Upper lobe of left lung (tissue), 6 donors: ENCODE data around the gene SIRPB2. TPM values are rescaled to one million over a fixed set of nuclear protein-coding genes. Genes with fewer than 3 reads are reported as not detected.

Experiments
- ATAC-seq, 2 donors: fragments of 200-7000 bp; cut with Tn5 transposase; one replicate each; pipeline ENCODE4 v1.9.1; 2022; ENCODE audit warnings: mild to moderate bottlenecking in 2 of 2, moderate library complexity in 2 of 2; ENCODE audit not compliant: low FRiP score in 2 of 2
- DNase-seq, 2 donors: peaks; one replicate each; pipeline ENCODE4 v3.0.0-alpha.2; 2019 to 2020
- H3K27ac ChIP-seq, 4 donors: fragments of 200-600 bp; sonication (generic); one replicate each; pipeline ENCODE4 v1.5.1; 2016 to 2019
- H3K27me3 ChIP-seq, 4 donors: fragments of 200-600 bp; sonication (generic); one replicate each; pipeline ENCODE4 v1.5.1; 2017 to 2019
- H3K36me3 ChIP-seq, 4 donors: fragments of 200-600 bp; sonication (generic); one replicate each; pipeline ENCODE4 v1.5.1; 2016 to 2019
- H3K4me1 ChIP-seq, 4 donors: fragments of 200-600 bp; sonication (generic); one replicate each; pipeline ENCODE4 v1.5.1; 2018 to 2019
- H3K4me3 ChIP-seq, 4 donors: fragments of 200-600 bp; sonication (generic); one replicate each; pipeline ENCODE4 v1.5.1; 2017 to 2019; ENCODE audit warnings: mild to moderate bottlenecking in 2 of 4, moderate library complexity in 1 of 4
- H3K9me3 ChIP-seq, 4 donors: fragments of 200-600 bp; sonication (generic); one replicate each; pipeline ENCODE4 v1.5.1; 2018 to 2019
- EP300 ChIP-seq, 4 donors: sonication (generic); formaldehyde crosslinking; IDR thresholded peaks; one replicate each; pipeline ENCODE4 v1.5.1; 2017; ENCODE audit warnings: antibody characterized with exemption in 4 of 4, control low read depth in 2 of 4
- POLR2A ChIP-seq, 4 donors: fragments of 450-650 bp; IDR thresholded peaks; one replicate each; pipeline ENCODE4 v1.5.1; 2016 to 2017; ENCODE audit warnings: antibody characterized with exemption in 4 of 4, mild to moderate bottlenecking in 2 of 4
- POLR2AphosphoS5 ChIP-seq, 2 donors: sonication (generic); formaldehyde crosslinking; IDR thresholded peaks; one replicate each; pipeline ENCODE4 v1.5.1; 2017; ENCODE audit warnings: antibody characterized with exemption in 2 of 2
- WGBS, 2 donors: methylation state at CpG; one replicate each; pipeline ENCODE4 v1.1.5; 2017 to 2018; 5-methylcytosine and 5-hydroxymethylcytosine counted together
- total RNA-seq, 6 donors: library from RNA; depleted of rRNA in 4 of 6; stranded (reverse); fragments of >200 nt in 4 of 6; gene quantifications; one replicate each; pipeline versions ENCODE4 v1.1.0 to v1.2.1, GENCODE V29; 2016 to 2021
- TF ChIP-seq, protein P1 (sequence below), 6 experiments: fragments of 450-650 bp in 4 of 6; fragments of 200-600 bp in 2 of 6; sonication (generic) in 2 of 6; IDR thresholded peaks; one replicate each; pipeline ENCODE4 v1.5.1; 2016 to 2019; ENCODE audit warnings: antibody characterized with exemption in 6 of 6
- donor health status: DM: no; HTN: no; CAD: no; lungs with moderate emphysema.
- donor health status: DM: no; HTN: yes; CAD: no; lungs with severe emphysema.

The SIRPB2 gene
- total RNA-seq, 6 donors from 2014 or later: 12.1 to 59.7 (median 23.8) TPM

DNA sequence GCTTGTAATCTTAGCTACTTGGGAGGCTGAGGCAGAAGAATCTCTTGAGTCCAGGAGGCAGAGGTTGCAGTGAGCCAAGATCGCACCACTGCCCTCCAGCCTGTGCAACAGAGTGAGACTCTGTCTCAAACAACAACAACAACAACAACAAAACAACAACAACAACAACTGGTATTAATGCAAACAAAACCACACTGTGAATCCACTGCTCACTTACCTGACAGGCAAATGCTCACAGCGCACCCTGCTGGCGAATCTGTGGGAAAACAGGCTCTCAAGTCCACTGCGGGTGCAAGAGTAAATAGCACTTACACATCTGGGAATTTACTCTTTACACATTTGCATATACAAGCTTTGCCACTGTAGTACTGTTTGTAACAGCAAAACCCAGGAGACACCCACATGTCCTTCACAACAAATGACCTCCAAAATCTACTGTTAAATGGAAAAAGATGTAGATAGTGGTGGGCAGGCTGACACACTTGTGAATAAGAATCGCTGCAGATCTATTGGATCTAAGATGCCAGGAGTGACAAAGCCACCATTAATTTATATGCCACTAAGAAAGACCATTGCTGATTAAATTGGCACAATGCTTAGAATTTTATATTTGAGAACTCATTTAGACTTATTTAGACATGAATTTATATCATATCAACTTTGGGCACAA lies 53.9 kb downstream of the SIRPB2 start:
- no peak overlapping the region for H3K27ac ChIP-seq
- WGBS, 2 donors: 36 to 37% methylated on average over 5 of the region's 5 CpGs
- H3K9me3 ChIP-seq: no peaks in the 10 kb centered on the region
- H3K4me3 ChIP-seq: no peak overlapping the region
- peaks cover 6 to 14% (median 12%) of the 10 kb centered on the region in 4 donors for H3K4me1 ChIP-seq
- peak; percentile 61 to 79 for ATAC-seq
- H3K36me3 ChIP-seq: peaks cover 3 to 30% (median 7%) of the 10 kb centered on the region in 4 donors
- TF ChIP-seq POLR2AphosphoS5 (IDR thresholded peaks at IDR 0.05) (no peak), POLR2A (IDR thresholded peaks at IDR 0.05) (no peak), EP300 (IDR thresholded peaks at IDR 0.05) (no peak)
- TF ChIP-seq, protein P1, sequence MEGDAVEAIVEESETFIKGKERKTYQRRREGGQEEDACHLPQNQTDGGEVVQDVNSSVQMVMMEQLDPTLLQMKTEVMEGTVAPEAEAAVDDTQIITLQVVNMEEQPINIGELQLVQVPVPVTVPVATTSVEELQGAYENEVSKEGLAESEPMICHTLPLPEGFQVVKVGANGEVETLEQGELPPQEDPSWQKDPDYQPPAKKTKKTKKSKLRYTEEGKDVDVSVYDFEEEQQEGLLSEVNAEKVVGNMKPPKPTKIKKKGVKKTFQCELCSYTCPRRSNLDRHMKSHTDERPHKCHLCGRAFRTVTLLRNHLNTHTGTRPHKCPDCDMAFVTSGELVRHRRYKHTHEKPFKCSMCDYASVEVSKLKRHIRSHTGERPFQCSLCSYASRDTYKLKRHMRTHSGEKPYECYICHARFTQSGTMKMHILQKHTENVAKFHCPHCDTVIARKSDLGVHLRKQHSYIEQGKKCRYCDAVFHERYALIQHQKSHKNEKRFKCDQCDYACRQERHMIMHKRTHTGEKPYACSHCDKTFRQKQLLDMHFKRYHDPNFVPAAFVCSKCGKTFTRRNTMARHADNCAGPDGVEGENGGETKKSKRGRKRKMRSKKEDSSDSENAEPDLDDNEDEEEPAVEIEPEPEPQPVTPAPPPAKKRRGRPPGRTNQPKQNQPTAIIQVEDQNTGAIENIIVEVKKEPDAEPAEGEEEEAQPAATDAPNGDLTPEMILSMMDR (IDR thresholded peaks at IDR 0.05): peak; percentile 75 to 85 (median 81)
- peak in 1 of 2 donors; percentile 84 for DNase-seq
- H3K27me3 ChIP-seq: no peaks in the 10 kb centered on the region

DNA sequence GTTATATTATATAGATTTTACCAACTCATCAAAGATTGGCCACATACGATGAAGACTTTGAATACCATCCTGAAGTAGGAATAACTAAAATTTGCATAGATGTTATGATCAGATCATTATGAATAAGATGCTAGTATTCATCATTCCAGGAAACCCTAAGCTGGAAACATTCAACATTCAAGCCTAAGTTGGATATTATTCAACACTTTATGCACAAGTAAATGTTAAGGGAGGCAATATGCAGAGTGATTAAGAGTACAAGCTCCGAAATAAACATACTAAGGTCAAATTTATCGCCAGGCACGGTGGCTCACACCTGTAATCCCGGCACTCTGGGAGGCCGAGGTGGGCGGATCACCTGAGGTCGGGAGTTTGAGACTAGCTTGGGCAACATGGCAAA lies 55.0 kb downstream of the SIRPB2 start:
- Histone ChIP-seq H3K36me3 (peaks cover 0 to 21% (median 0%) of the 10 kb centered on the region in 4 donors), H3K27me3 (no peaks in the 10 kb centered on the region), H3K4me1 (peaks cover 6 to 14% (median 12%) of the 10 kb centered on the region in 4 donors), H3K27ac (no peak overlapping the region), H3K9me3 (no peaks in the 10 kb centered on the region), H3K4me3 (no peak overlapping the region)
- ATAC-seq: no peak
- 89 to 93% methylated on average over 7 to 8 of the region's 8 CpGs for WGBS, 2 donors
- TF ChIP-seq POLR2A (IDR thresholded peaks at IDR 0.05) (no peak), EP300 (IDR thresholded peaks at IDR 0.05) (no peak), POLR2AphosphoS5 (IDR thresholded peaks at IDR 0.05) (no peak)
- TF ChIP-seq, protein P1 (IDR thresholded peaks at IDR 0.05): no peak
- DNase-seq: no peak

DNA sequence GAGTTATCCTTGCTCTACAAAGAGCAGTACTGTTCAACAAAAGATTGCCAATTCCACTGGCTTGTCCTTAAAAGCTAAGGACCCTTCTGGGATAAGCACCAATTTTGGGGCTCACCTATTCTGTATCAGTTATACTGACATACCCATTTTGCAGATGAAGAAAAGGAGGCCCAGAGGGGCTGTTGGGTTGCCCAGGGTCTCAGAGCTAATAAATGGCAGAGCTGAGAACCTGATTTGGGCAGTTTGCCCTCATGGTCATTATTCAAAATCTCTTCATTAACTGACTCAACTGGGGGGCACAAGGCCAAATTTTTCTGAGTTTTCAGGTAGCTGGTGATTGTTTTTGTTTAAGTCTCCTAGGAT lies 55.9 kb downstream of the SIRPB2 start:
- Histone ChIP-seq H3K27me3 (no peaks in the 10 kb centered on the region), H3K9me3 (no peaks in the 10 kb centered on the region), H3K27ac (no peak overlapping the region), H3K36me3 (peaks cover 0 to 11% (median 0%) of the 10 kb centered on the region in 4 donors), H3K4me1 (peaks cover 6 to 14% (median 12%) of the 10 kb centered on the region in 4 donors), H3K4me3 (no peak overlapping the region)
- TF ChIP-seq EP300 (IDR thresholded peaks at IDR 0.05): no peak
- TF ChIP-seq, protein P1 (IDR thresholded peaks at IDR 0.05): no peak
- no peak for TF ChIP-seq POLR2AphosphoS5 (IDR thresholded peaks at IDR 0.05)
- no peak for TF ChIP-seq POLR2A (IDR thresholded peaks at IDR 0.05)
- ATAC-seq: no peak
- DNase-seq: no peak

DNA sequence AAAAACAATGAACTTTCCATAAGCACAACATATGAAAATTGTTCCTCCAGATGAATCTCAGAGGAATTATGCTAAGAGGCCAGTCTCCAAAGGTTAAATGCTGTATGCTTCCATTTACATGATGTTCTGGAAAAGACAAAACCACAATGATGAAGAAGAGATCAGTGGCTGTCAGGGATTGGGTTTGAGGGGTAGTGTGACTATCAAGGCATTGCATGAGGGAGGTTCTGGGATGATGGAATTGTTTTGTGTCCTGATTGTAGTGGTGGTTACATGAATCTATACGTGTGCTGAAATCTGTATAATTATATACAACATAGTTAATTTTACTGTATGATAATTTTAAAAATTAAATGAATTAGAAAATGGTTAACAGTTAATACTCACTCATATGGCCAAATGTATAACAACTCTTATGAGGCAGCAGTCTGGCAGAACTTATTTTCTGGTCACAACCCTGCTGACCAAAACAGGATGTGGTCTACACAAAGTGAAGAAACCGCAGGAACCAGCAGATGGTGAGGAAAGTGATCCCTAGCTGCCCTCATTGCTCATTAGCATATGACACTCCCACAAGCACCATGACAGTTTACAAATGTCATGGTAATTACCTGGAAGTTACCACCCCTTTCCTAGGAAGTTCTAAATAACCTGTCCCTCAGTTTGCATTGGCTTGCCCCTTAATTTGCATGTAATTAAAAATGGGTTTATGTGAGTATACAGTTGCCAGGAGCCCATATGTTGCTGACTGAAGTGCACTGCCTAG lies 56.5 kb downstream of the SIRPB2 start:
- ATAC-seq: peak in 1 of 2 donors; percentile 71
- Histone ChIP-seq H3K36me3 (peaks cover 0 to 6% (median 0%) of the 10 kb centered on the region in 4 donors), H3K4me3 (no peak overlapping the region), H3K27me3 (no peaks in the 10 kb centered on the region), H3K27ac (peak overlapping the region in 1 of 4 donors; percentile 31), H3K4me1 (peaks cover 6 to 14% (median 12%) of the 10 kb centered on the region in 4 donors), H3K9me3 (no peaks in the 10 kb centered on the region)
- 48 to 61% methylated on average over 2 of the region's 2 CpGs for WGBS, 2 donors
- peak; percentile 45 to 57 for TF ChIP-seq POLR2AphosphoS5 (IDR thresholded peaks at IDR 0.05)
- TF ChIP-seq EP300 (IDR thresholded peaks at IDR 0.05): no peak
- peak in 1 of 2 donors; percentile 75 for DNase-seq

DNA sequence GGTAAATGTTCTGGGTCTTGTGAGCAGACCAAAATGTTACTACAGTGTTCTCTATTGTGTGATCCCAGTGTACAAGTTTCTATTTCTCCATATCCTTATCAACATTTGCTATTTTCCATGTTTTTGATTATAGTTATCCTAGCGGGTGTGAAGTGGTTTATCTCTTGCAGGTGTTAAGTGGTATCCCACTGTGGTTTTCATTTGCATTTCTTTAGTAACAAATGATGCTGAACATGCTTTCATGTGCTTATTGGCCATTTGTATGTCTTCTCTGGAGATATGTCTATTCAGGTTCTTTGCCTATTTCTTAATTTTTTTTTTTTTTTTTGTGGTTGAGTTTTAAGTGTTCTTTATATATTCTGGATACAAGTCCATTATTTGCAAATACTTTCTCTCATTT lies 60.1 kb downstream of the SIRPB2 start:
- H3K4me1 ChIP-seq: peaks cover 4 to 16% (median 9%) of the 10 kb centered on the region in 4 donors
- DNase-seq: no peak
- WGBS, 2 donors: 51 to 67% methylated on average over 1 of the region's 1 CpG
- H3K9me3 ChIP-seq: no peaks in the 10 kb centered on the region
- H3K4me3 ChIP-seq: no peak overlapping the region
- H3K36me3 ChIP-seq: no peaks in the 10 kb centered on the region
- no peak overlapping the region for H3K27ac ChIP-seq
- no peaks in the 10 kb centered on the region for H3K27me3 ChIP-seq
- no peak for ATAC-seq
- TF ChIP-seq, protein P1 (IDR thresholded peaks at IDR 0.05): no peak
- no peak for TF ChIP-seq EP300 (IDR thresholded peaks at IDR 0.05)
- TF ChIP-seq POLR2AphosphoS5 (IDR thresholded peaks at IDR 0.05): no peak
- no peak for TF ChIP-seq POLR2A (IDR thresholded peaks at IDR 0.05)
